Spleen (tissue), 7 donors: ENCODE data around the gene COL4A2.

ENCODE experiments used
- POLR2A ChIP-seq, 3 donors: fragments of 450-650 bp; IDR thresholded peaks; one replicate each; pipeline ENCODE4 v1.5.1; 2017; ENCODE audit warnings: antibody characterized with exemption in 3 of 3, mild to moderate bottlenecking in 1 of 3
- POLR2AphosphoS5 ChIP-seq, 3 donors: sonication (generic); formaldehyde crosslinking; IDR thresholded peaks; one replicate each; pipeline ENCODE4 v1.5.1; 2017; ENCODE audit warnings: antibody characterized with exemption in 3 of 3
- TF ChIP-seq, protein P1 (sequence below), 11 experiments: fragments of 200-600 bp in 7 of 11; fragments of 450-650 bp in 4 of 11; sonication (generic) in 4 of 11; IDR thresholded peaks in 8 of 11; conservative IDR thresholded peaks in 3 of 11; 1 replicate in 7 of 11; 2 replicates in 4 of 11; pipeline versions ENCODE4 v1.4.0 to v1.8.0; 2016 to 2021; ENCODE audit warnings: antibody characterized with exemption in 11 of 11, inconsistent platforms in 4 of 11, mild to moderate bottlenecking in 1 of 11
- donor health status: DM: no; HTN: no; CAD: no; lungs with moderate emphysema.
- donor health status: DM: no; HTN: no; CAD: no.
- donor health status: DM: no; HTN: no; CAD: no.

DNA sequence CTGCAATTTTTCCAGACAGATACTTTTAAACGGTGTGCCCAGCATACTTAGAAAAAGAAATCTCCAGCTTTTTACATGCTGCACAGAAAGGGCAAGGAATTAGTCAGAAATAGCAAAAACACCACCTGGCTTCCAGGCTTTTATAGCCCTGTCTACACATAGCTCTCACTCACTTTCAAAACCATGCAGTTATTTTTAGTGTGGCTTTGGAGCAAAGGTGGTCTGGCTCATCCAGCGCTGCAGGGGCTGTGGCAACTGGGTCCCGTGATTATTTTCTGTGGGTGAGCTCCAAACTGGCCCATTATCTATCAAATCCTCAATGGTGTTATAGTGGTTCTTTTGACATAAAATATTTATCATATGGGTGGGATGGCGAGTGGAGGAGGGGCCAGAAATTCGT is 57.0 kb downstream of the COL4A2 start:
- TF ChIP-seq, protein P1, sequence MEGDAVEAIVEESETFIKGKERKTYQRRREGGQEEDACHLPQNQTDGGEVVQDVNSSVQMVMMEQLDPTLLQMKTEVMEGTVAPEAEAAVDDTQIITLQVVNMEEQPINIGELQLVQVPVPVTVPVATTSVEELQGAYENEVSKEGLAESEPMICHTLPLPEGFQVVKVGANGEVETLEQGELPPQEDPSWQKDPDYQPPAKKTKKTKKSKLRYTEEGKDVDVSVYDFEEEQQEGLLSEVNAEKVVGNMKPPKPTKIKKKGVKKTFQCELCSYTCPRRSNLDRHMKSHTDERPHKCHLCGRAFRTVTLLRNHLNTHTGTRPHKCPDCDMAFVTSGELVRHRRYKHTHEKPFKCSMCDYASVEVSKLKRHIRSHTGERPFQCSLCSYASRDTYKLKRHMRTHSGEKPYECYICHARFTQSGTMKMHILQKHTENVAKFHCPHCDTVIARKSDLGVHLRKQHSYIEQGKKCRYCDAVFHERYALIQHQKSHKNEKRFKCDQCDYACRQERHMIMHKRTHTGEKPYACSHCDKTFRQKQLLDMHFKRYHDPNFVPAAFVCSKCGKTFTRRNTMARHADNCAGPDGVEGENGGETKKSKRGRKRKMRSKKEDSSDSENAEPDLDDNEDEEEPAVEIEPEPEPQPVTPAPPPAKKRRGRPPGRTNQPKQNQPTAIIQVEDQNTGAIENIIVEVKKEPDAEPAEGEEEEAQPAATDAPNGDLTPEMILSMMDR (IDR thresholded peaks at IDR 0.05 in 8 of 11, conservative IDR thresholded peaks at IDR 0.05 in 3 of 11): no peak
- TF ChIP-seq POLR2A (IDR thresholded peaks at IDR 0.05) (no peak), POLR2AphosphoS5 (IDR thresholded peaks at IDR 0.05) (no peak)
